Kidney epithelial cell (primary cell): ENCODE data around the gene MRPS15. TPM values are rescaled to one million over a fixed set of nuclear protein-coding genes. Genes with fewer than 3 reads are reported as not detected.

Experiments used
- DNase-seq: peaks from one replicate; pipeline ENCODE4 v3.0.0-alpha.2; 2010; ENCODE audit warnings: low read depth
- H3K27me3 ChIP-seq: 2 replicates; pipeline ENCODE4 v1.6.0; 2011; ENCODE audit warnings: low read length; ENCODE audit not compliant: control insufficient read depth, insufficient read depth
- H3K36me3 ChIP-seq: 2 replicates; pipeline ENCODE4 v1.5.1; 2011; ENCODE audit warnings: low read length; ENCODE audit not compliant: control insufficient read depth, insufficient read depth
- H3K4me3 ChIP-seq: 2 replicates; pipeline ENCODE4 v1.5.1; 2011; ENCODE audit warnings: low read depth, mild to moderate bottlenecking, control low read depth, low read length
- CTCF ChIP-seq: IDR thresholded peaks from 2 replicates; pipeline ENCODE4 v1.5.1; 2011; ENCODE audit warnings: mild to moderate bottlenecking, moderate library complexity, low read length, control low read depth, inconsistent platforms; ENCODE audit not compliant: insufficient read depth, poor library complexity, severe bottlenecking
- total RNA-seq: library from RNA; depleted of rRNA; stranded (reverse); fragments of >200 nt; gene quantifications from 2 replicates; pipeline ENCODE4 v1.2.3, GENCODE V29; 2015

Gene MRPS15
- total RNA-seq, 1 donor from 2014 or later: 121 TPM

DNA sequence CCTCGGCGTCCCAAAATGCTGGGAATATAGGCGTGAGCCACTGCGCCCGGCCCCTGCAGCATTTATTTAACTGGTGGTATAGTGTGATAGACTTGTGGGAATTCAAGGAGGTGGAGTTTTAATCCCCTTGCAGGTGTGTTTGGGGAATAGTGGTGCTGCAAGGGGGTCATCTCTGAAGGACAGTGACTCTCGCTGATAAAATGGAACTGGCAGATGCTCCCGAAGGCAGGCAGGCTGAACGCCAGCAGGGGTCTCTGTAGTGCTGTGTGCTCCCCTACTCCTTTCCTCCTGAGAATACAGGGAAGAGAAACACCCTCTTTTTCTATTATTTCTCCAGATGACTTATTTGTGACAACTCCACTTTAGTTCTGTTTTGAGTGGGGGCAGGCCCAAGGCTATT is 17.9 kb downstream of the MRPS15 start:
- Histone ChIP-seq H3K36me3 (no peaks in the 10 kb centered on the region), H3K4me3 (no peak overlapping the region), H3K27me3 (no peaks in the 10 kb centered on the region)
- DNase-seq: no peak
- TF ChIP-seq CTCF: peak; percentile 38

- H3K4me3 ChIP-seq: no peak overlapping the region
- no peaks in the 10 kb centered on the region for H3K27me3 ChIP-seq
- no peak for DNase-seq
- no peak for TF ChIP-seq CTCF
- no peaks in the 10 kb centered on the region for H3K36me3 ChIP-seq
These were observed 20.9 kb downstream of the MRPS15 start for GRCh38 chr1:36443297-36443696.

- H3K4me3 ChIP-seq: no peak overlapping the region
- no peak for TF ChIP-seq CTCF
- H3K27me3 ChIP-seq: no peaks in the 10 kb centered on the region
- no peak for DNase-seq
- H3K36me3 ChIP-seq: no peaks in the 10 kb centered on the region
These were observed 21.8 kb downstream of the MRPS15 start for GRCh38 chr1:36442337-36442736.

GRCh38 chr1:36440646-36441045 is 23.5 kb downstream of the MRPS15 start:
- no peak for DNase-seq
- H3K27me3 ChIP-seq: no peaks in the 10 kb centered on the region
- no peaks in the 10 kb centered on the region for H3K36me3 ChIP-seq
- no peak for TF ChIP-seq CTCF
- H3K4me3 ChIP-seq: no peak overlapping the region

DNA sequence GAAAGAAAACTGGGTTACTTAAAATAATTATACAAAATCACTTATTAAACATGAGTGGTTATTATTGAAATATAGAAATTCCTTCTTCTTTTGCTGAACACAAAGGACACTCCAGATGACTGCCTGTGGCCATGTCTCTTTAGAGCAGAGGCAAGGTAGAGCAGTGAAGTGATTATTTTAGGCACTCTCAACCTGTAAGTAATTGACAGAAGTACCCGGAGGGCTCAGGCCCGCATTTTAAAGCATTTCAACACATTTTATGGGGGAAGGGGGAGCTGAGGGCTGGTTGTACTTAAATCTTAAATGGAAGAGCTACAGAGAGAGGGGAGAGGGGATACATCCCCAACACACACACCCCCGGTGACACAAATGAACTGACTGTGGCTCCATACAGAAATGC is 24.1 kb downstream of the MRPS15 start:
- Histone ChIP-seq H3K4me3 (no peak overlapping the region), H3K27me3 (no peaks in the 10 kb centered on the region), H3K36me3 (no peaks in the 10 kb centered on the region)
- no peak for DNase-seq
- TF ChIP-seq CTCF: no peak

GRCh38 chr1:36438715-36439114 is 25.5 kb downstream of the MRPS15 start:
- Histone ChIP-seq H3K27me3 (no peaks in the 10 kb centered on the region), H3K36me3 (no peaks in the 10 kb centered on the region), H3K4me3 (no peak overlapping the region)
- TF ChIP-seq CTCF: no peak
- no peak for DNase-seq
